HCT116 (cell line): Measurements from ENCODE around the gene RNF141. TPM values are rescaled to one million over a fixed set of nuclear protein-coding genes. Genes with fewer than 3 reads are reported as not detected.

Source experiments
- ATAC-seq: fragments of 200-7000 bp; cut with Tn5 transposase; 2 replicates; pipeline ENCODE4 v1.9.1; 2020; ENCODE audit warnings: mild to moderate bottlenecking, moderate library complexity
- BruUV-seq: library from RNA; stranded (reverse); fragments of 400-500 nt; replicated peaks from 2 replicates; lab custom pipeline; 2021; lab: Mats Ljungman, UMichigan
- CTCF ChIA-PET: fragments of 300-600 bp; sonication (Branson Sonifier 250); formaldehyde crosslinking; loops from one replicate; lab custom pipeline; 2021; ENCODE audit warnings: antibody characterized with exemption; lab: Charles Lee
- POLR2A ChIA-PET: fragments of 300-600, 350-600 bp; sonication (Branson Sonifier 250); formaldehyde crosslinking; loops from one replicate; lab custom pipeline; 2021; ENCODE audit warnings: antibody characterized with exemption; lab: Charles Lee
- RAD21 ChIA-PET, 2 experiments: fragments of 300-600 bp; sonication (Branson Sonifier 250); formaldehyde crosslinking; loops; one replicate each; lab custom pipeline; 2023; ENCODE audit warnings: low total read pairs in 2 of 2; ENCODE audit not compliant: uncharacterized antibody in 2 of 2, unreplicated experiment in 2 of 2, low non-redundant PET in 1 of 2; lab: Charles Lee
- DNase-seq: peaks from one replicate; pipeline ENCODE4 v3.0.0-alpha.2; 2010; ENCODE audit warnings: low read depth, low spot score
- H2AFZ ChIP-seq: fragments of 200-600 bp; shearing (Covaris generic), sonication (generic); 2 replicates; pipeline ENCODE4 v1.6.1; 2017; ENCODE audit warnings: low read depth, mixed run types, mixed read lengths, antibody characterized with exemption, low read length; ENCODE audit not compliant: poor library complexity, severe bottlenecking
- H3K27ac ChIP-seq: 2 replicates; pipeline ENCODE4 v1.5.1; 2012; ENCODE audit warnings: low read depth, low read length
- H3K27me3 ChIP-seq: fragments of 200-600 bp; sonication (generic); 2 replicates; pipeline ENCODE4 v1.6.1; 2016; ENCODE audit warnings: mixed run types, low read length, mixed read lengths; ENCODE audit not compliant: insufficient read depth
- H3K36me3 ChIP-seq, 2 experiments: fragments of 200-500 bp in 1 of 2; fragments of 200-600 bp in 1 of 2; sonication (Bioruptor generic) in 1 of 2; sonication (generic) in 1 of 2; 2 replicates each; pipeline versions ENCODE4 v1.5.1 to v1.6.1; 2014 to 2016; ENCODE audit warnings: low read length in 2 of 2, inconsistent platforms in 1 of 2, mixed read lengths in 1 of 2, mixed run types in 1 of 2; ENCODE audit not compliant: insufficient read depth in 2 of 2, control insufficient read depth in 1 of 2
- H3K4me1 ChIP-seq, 2 experiments: fragments of 200-600 bp in 1 of 2; sonication (generic) in 1 of 2; 2 replicates each; pipeline versions ENCODE4 v1.5.1 to v1.6.1; 2012 to 2017; ENCODE audit warnings: low read length in 2 of 2, inconsistent platforms in 1 of 2, mild to moderate bottlenecking in 1 of 2, mixed read lengths in 1 of 2, mixed run types in 1 of 2, moderate library complexity in 1 of 2; ENCODE audit not compliant: insufficient read depth in 2 of 2, control insufficient read depth in 1 of 2
- H3K4me2 ChIP-seq: fragments of 200-600 bp; sonication (generic); 2 replicates; pipeline ENCODE4 v1.6.1; 2017; ENCODE audit warnings: mixed run types, low read length, mixed read lengths
- H3K4me3 ChIP-seq, 2 experiments: fragments of 200-600 bp in 1 of 2; sonication (generic) in 1 of 2; replicated peaks in 1 of 2; 2 replicates each; pipeline ENCODE4 v1.5.1; 2011 to 2016; ENCODE audit warnings: low read length in 2 of 2, control low read depth in 1 of 2, low read depth in 1 of 2, mild to moderate bottlenecking in 1 of 2, mixed read lengths in 1 of 2, mixed run types in 1 of 2
- H3K79me2 ChIP-seq: fragments of 200-600 bp; sonication (generic); 2 replicates; pipeline ENCODE4 v1.6.1; 2017; ENCODE audit warnings: mild to moderate bottlenecking, mixed run types, low read length, moderate library complexity, mixed read lengths; ENCODE audit not compliant: insufficient read depth
- H3K9ac ChIP-seq: fragments of 200-600 bp; sonication (generic); 2 replicates; pipeline ENCODE4 v1.6.1; 2016; ENCODE audit warnings: low read length, mixed read lengths
- H3K9me2 ChIP-seq: fragments of 200-600 bp; sonication (generic), shearing (Covaris generic); 2 replicates; pipeline ENCODE4 v1.6.1; 2017; ENCODE audit warnings: mixed run types, mild to moderate bottlenecking, moderate library complexity; ENCODE audit not compliant: insufficient read depth
- H3K9me3 ChIP-seq, 2 experiments: fragments of 200-500 bp in 1 of 2; fragments of 200-600 bp in 1 of 2; sonication (Bioruptor generic) in 1 of 2; sonication (generic) in 1 of 2; 2 replicates each; pipeline ENCODE4 v1.6.1; 2014 to 2017; ENCODE audit warnings: low read length in 2 of 2, mixed read lengths in 2 of 2, inconsistent platforms in 1 of 2, low read depth in 1 of 2, mild to moderate bottlenecking in 1 of 2, mixed run types in 1 of 2, moderate library complexity in 1 of 2; ENCODE audit not compliant: control insufficient read depth in 1 of 2, insufficient read depth in 1 of 2
- H4K20me1 ChIP-seq: fragments of 200-600 bp; sonication (generic), shearing (Covaris generic); 2 replicates; pipeline ENCODE4 v1.6.1; 2017; ENCODE audit warnings: mixed run types, mild to moderate bottlenecking, moderate library complexity; ENCODE audit not compliant: insufficient read depth
- CBX3 ChIP-seq: IDR thresholded peaks from 2 replicates; pipeline ENCODE4 v1.6.1; 2012; ENCODE audit warnings: low read depth
- CEBPB ChIP-seq: IDR thresholded peaks from 2 replicates; pipeline ENCODE4 v1.6.1; 2012; ENCODE audit warnings: low read depth
- EGR1 ChIP-seq: IDR thresholded peaks from 2 replicates; pipeline ENCODE4 v1.6.1; 2012; ENCODE audit warnings: low read depth
- EZH2phosphoT487 ChIP-seq: fragments of 200-600 bp; IDR thresholded peaks from 2 replicates; pipeline ENCODE4 v1.6.1; 2018; ENCODE audit warnings: antibody characterized with exemption, borderline replicate concordance
- FOSL1 ChIP-seq: IDR thresholded peaks from 2 replicates; pipeline ENCODE4 v1.6.1; 2012; ENCODE audit warnings: low read depth
- POLR2A ChIP-seq: IDR thresholded peaks from 2 replicates; pipeline ENCODE4 v1.7.0; 2011; ENCODE audit warnings: borderline replicate concordance; ENCODE audit not compliant: insufficient read depth, insufficient read length; ENCODE audit errors: extremely low read depth
- POLR2AphosphoS5 ChIP-seq: IDR thresholded peaks from 2 replicates; pipeline ENCODE4 v1.6.1; 2011; ENCODE audit warnings: mild to moderate bottlenecking, low read depth, low read length, moderate library complexity
- RAD21 ChIP-seq: IDR thresholded peaks from 2 replicates; pipeline ENCODE4 v1.6.1; 2012; ENCODE audit warnings: low read depth, mild to moderate bottlenecking
- SIN3A ChIP-seq: IDR thresholded peaks from 2 replicates; pipeline ENCODE4 v1.6.1; 2012; ENCODE audit warnings: low read depth
- SP1 ChIP-seq: IDR thresholded peaks from 2 replicates; pipeline ENCODE4 v1.6.1; 2012; ENCODE audit warnings: low read depth
- SRF ChIP-seq: IDR thresholded peaks from 2 replicates; pipeline ENCODE4 v1.6.1; 2012; ENCODE audit warnings: low read depth
- TCF7L2 ChIP-seq: IDR thresholded peaks from 2 replicates; pipeline ENCODE4 v1.7.0; 2011; ENCODE audit warnings: borderline replicate concordance, inconsistent platforms; ENCODE audit not compliant: insufficient read depth, insufficient read length; ENCODE audit errors: extremely low read depth
- YY1 ChIP-seq: IDR thresholded peaks from 2 replicates; pipeline ENCODE4 v1.6.1; 2011; ENCODE audit warnings: low read length, low read depth, moderate library complexity, mild to moderate bottlenecking; ENCODE audit not compliant: insufficient replicate concordance; ENCODE audit errors: extremely low read depth
- ZFX ChIP-seq: fragments of 450-650 bp; IDR thresholded peaks from 2 replicates; pipeline ENCODE4 v1.6.1; 2017
- ZNF274 ChIP-seq: fragments of 200-500 bp; sonication (Bioruptor generic); IDR thresholded peaks from 2 replicates; pipeline ENCODE4 v1.6.1; 2014; ENCODE audit warnings: mild to moderate bottlenecking, low read depth, low read length, inconsistent platforms
- intact Hi-C: fragments of 100-400 bp; cut with micrococcal nuclease; formaldehyde crosslinking; loops from 2 replicates; pipeline ENCODE4 v1.10.0; 2022
- total RNA-seq: library from RNA; stranded (reverse); gene quantifications from one replicate; pipeline ENCODE4 v1.2.1, GENCODE V29; 2021; ENCODE audit not compliant: unreplicated experiment
- TF ChIP-seq, protein P1 (sequence below): IDR thresholded peaks from 2 replicates; pipeline ENCODE4 v1.6.1; 2012; ENCODE audit warnings: low read depth
- TF ChIP-seq, protein P2 (sequence below): IDR thresholded peaks from 2 replicates; pipeline ENCODE4 v1.6.1; 2012
- TF ChIP-seq, protein P3 (sequence below), 3 experiments: fragments of 200-600 bp in 1 of 3; sonication (generic) in 1 of 3; IDR thresholded peaks in 2 of 3; conservative IDR thresholded peaks in 1 of 3; 2 replicates each; pipeline ENCODE4 v1.5.1; 2012 to 2017; ENCODE audit warnings: low read depth in 2 of 3, low read length in 2 of 3, antibody characterized with exemption in 1 of 3, borderline replicate concordance in 1 of 3, control low read depth in 1 of 3, mild to moderate bottlenecking in 1 of 3, mixed read lengths in 1 of 3, mixed run types in 1 of 3, moderate library complexity in 1 of 3; ENCODE audit not compliant: insufficient read depth in 1 of 3
- TF ChIP-seq, protein P4 (sequence below): IDR thresholded peaks from 2 replicates; pipeline ENCODE4 v1.6.1; 2012

RNF141 gene
- total RNA-seq, 1 experiment from 2014 or later: 133 TPM

DNA sequence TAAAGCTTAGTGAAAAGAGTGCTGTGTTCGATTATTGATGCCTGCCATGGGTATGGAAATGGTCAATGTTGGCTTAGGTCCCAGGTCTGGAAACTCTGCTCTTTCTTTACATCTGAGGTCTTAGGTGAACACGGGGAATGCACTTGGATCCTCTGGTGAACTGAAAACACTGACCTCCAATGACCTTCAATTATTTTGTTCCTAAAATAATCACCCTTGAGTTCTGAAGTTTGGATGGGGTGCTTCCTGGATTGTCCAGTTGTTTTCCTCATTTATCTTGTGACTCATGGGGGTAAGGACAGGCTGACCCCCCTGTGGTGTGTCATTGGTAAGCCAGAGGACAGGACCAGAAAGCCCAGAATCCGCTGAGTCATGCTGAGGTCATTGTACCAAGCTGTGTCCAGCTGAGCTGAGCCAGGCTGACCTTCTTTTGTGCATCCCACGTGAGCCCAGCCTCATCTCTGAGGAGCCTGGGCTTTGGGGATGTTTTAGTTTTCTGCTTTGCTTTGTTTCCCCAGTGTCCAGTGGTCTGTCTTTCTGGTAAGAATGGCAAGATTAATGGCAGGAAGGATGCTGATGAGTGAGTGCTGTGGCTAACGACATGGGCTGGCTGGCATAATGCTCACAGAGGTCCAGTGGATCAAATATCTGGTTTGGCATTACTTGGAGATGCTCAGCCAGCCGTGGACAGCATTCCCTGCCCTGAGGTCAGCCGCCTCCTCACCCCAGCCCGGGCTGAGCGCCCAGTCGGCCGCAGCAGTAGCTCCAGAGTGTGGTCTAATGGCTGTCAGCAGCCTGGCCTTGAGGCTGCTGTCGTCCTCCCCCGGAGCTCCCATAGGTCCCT lies 50.4 kb downstream of the RNF141 start:
- intact Hi-C loops: loop anchor here (1.0 kb wide), 1 partner anchor 84 kb away; no protein-coding TSS in a partner anchor
- no peaks in the 10 kb centered on the region for H3K9me3 ChIP-seq
- H3K36me3 ChIP-seq: peaks cover 3 to 43% of the 10 kb centered on the region in 2 experiments; a peak in 3 of 4 replicates
- peak overlapping the region in 1 of 2 experiments; percentile 14; a peak in 2 of 4 replicates for H3K4me3 ChIP-seq
- DNase-seq (peak; percentile 94), ATAC-seq (peak; percentile 69)
- POLR2A ChIA-PET: interaction anchor here (1.5 kb wide), 1 partner anchor 35 kb away, joined by 5 read pairs; the partner anchor contains the start of gene AMPD3
- BruUV-seq: TSS peak; percentile 46
- H4K20me1 ChIP-seq: no peaks in the 10 kb centered on the region
- H3K9ac ChIP-seq: peak overlapping the region; percentile 55
- peaks cover 32% of the 10 kb centered on the region for H3K79me2 ChIP-seq
- no peaks in the 10 kb centered on the region for H3K27me3 ChIP-seq
- no peak overlapping the region for H2AFZ ChIP-seq
- H3K4me2 ChIP-seq: peak overlapping the region; percentile 73
- H3K4me1 ChIP-seq: peaks cover 48 to 66% of the 10 kb centered on the region in 2 experiments
- RAD21 ChIA-PET: no interaction called here
- peak overlapping the region; percentile 79 for H3K27ac ChIP-seq
- CTCF ChIA-PET: interaction anchor here (0.8 kb wide), 1 partner anchor 245 kb away, joined by 3 read pairs; no protein-coding TSS in a partner anchor
- no peaks in the 10 kb centered on the region for H3K9me2 ChIP-seq
- TF ChIP-seq SP1: peak; percentile 97
- no peak; the same call in none of the 2 replicates for TF ChIP-seq SRF
- peak; percentile 98 for TF ChIP-seq SIN3A
- TF ChIP-seq, protein P1, sequence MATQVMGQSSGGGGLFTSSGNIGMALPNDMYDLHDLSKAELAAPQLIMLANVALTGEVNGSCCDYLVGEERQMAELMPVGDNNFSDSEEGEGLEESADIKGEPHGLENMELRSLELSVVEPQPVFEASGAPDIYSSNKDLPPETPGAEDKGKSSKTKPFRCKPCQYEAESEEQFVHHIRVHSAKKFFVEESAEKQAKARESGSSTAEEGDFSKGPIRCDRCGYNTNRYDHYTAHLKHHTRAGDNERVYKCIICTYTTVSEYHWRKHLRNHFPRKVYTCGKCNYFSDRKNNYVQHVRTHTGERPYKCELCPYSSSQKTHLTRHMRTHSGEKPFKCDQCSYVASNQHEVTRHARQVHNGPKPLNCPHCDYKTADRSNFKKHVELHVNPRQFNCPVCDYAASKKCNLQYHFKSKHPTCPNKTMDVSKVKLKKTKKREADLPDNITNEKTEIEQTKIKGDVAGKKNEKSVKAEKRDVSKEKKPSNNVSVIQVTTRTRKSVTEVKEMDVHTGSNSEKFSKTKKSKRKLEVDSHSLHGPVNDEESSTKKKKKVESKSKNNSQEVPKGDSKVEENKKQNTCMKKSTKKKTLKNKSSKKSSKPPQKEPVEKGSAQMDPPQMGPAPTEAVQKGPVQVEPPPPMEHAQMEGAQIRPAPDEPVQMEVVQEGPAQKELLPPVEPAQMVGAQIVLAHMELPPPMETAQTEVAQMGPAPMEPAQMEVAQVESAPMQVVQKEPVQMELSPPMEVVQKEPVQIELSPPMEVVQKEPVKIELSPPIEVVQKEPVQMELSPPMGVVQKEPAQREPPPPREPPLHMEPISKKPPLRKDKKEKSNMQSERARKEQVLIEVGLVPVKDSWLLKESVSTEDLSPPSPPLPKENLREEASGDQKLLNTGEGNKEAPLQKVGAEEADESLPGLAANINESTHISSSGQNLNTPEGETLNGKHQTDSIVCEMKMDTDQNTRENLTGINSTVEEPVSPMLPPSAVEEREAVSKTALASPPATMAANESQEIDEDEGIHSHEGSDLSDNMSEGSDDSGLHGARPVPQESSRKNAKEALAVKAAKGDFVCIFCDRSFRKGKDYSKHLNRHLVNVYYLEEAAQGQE: no peak
- TF ChIP-seq FOSL1: peak; percentile 99
- no peak for TF ChIP-seq ZNF274
- TF ChIP-seq ZFX: no peak
- peak; percentile 72; the same call in 1 of the 2 replicates for TF ChIP-seq POLR2AphosphoS5
- TF ChIP-seq RAD21: 0 out of 2 replicates have a peak, but pooled peaks have one; percentile 30
- peak; percentile 75 for TF ChIP-seq CEBPB
- no peak for TF ChIP-seq TCF7L2
- TF ChIP-seq, protein P2, sequence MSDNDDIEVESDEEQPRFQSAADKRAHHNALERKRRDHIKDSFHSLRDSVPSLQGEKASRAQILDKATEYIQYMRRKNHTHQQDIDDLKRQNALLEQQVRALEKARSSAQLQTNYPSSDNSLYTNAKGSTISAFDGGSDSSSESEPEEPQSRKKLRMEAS: peak; percentile 89
- TF ChIP-seq, protein P3, sequence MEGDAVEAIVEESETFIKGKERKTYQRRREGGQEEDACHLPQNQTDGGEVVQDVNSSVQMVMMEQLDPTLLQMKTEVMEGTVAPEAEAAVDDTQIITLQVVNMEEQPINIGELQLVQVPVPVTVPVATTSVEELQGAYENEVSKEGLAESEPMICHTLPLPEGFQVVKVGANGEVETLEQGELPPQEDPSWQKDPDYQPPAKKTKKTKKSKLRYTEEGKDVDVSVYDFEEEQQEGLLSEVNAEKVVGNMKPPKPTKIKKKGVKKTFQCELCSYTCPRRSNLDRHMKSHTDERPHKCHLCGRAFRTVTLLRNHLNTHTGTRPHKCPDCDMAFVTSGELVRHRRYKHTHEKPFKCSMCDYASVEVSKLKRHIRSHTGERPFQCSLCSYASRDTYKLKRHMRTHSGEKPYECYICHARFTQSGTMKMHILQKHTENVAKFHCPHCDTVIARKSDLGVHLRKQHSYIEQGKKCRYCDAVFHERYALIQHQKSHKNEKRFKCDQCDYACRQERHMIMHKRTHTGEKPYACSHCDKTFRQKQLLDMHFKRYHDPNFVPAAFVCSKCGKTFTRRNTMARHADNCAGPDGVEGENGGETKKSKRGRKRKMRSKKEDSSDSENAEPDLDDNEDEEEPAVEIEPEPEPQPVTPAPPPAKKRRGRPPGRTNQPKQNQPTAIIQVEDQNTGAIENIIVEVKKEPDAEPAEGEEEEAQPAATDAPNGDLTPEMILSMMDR (IDR thresholded peaks at IDR 0.05 in 2 of 3, conservative IDR thresholded peaks at IDR 0.05 in 1 of 3; ENCODE audit: borderline replicate concordance in 1 of 3, insufficient read depth in 1 of 3, low read depth in 2 of 3, low read length in 2 of 3): no peak
- TF ChIP-seq YY1: no peak
- no peak for TF ChIP-seq POLR2A
- TF ChIP-seq EZH2phosphoT487: no peak
- TF ChIP-seq CBX3: peak; percentile 99
- no peak for TF ChIP-seq EGR1
- TF ChIP-seq, protein P4, sequence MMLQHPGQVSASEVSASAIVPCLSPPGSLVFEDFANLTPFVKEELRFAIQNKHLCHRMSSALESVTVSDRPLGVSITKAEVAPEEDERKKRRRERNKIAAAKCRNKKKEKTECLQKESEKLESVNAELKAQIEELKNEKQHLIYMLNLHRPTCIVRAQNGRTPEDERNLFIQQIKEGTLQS: no peak; the same call in 1 of the 2 replicates
